ENCODE data around the gene FKTN.
"Not testable (repeated sequence)": the region's sequence is repeated elsewhere in the genome, so short reads cannot be mapped to it uniquely, and the experiment has no call there.

Gene FKTN

GRCh38 chr9:105531530-105531929 lies 26.4 kb upstream of the FKTN start:
- no peak for TF ChIP-seq CTCF (conservative IDR thresholded peaks at IDR 0.05; ENCODE audit: low read depth, low read length)
- DNase-seq (ENCODE audit: low read depth) = no peak
- no peak overlapping the region for H3K4me3 ChIP-seq (ENCODE audit: low read length)

GRCh38 chr9:105535920-105536668 lies 21.8 kb upstream of the FKTN start:
- no peak overlapping the region for H3K4me3 ChIP-seq (ENCODE audit: low read length)
- TF ChIP-seq CTCF (conservative IDR thresholded peaks at IDR 0.05; ENCODE audit: low read depth, low read length) = no peak
- no peak for DNase-seq (ENCODE audit: low read depth)

- no peak for DNase-seq (ENCODE audit: low read depth)
- H3K4me3 ChIP-seq (ENCODE audit: low read length) = no peak overlapping the region
- peak; percentile 22 for TF ChIP-seq CTCF (conservative IDR thresholded peaks at IDR 0.05; ENCODE audit: low read depth, low read length)
Measured at GRCh38 chr9:105539452-105539851, 18.5 kb upstream of the FKTN start.

GRCh38 chr9:105541838-105542237 lies 16.1 kb upstream of the FKTN start:
- TF ChIP-seq CTCF (conservative IDR thresholded peaks at IDR 0.05; ENCODE audit: low read depth, low read length) = no peak
- no peak for DNase-seq (ENCODE audit: low read depth)
- no peak overlapping the region for H3K4me3 ChIP-seq (ENCODE audit: low read length)

DNA sequence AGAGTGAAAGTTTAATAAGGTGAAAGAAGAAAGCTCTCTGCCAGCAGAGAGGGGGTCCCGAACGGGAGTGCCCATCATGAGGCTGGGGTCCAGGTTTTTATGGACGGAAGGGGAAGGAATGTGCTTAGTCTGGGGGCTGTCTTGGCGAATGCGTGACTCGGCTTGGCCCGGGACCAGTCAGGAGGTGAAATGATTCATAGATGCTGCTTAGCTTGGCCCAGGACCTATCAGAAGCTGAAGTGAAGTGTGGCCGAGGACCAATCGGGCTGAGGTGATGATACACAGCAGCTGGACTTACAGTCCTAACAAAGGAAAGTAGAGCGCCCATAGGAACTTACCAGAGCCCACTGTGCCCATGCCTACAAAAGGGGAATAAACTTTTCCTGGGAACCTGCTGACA lies 3.9 kb upstream of the FKTN start:
- DNase-seq (ENCODE audit: low read depth) = no peak
- no peak overlapping the region for H3K4me3 ChIP-seq (ENCODE audit: low read length)
- no peak for TF ChIP-seq CTCF (conservative IDR thresholded peaks at IDR 0.05; ENCODE audit: low read depth, low read length)

- TF ChIP-seq CTCF (conservative IDR thresholded peaks at IDR 0.05; ENCODE audit: low read depth, low read length) = no peak
- no peak overlapping the region for H3K4me3 ChIP-seq (ENCODE audit: low read length)
- DNase-seq (ENCODE audit: low read depth) = no peak
Measured at GRCh38 chr9:105572455-105572854, 14.5 kb downstream of the FKTN start.

DNA sequence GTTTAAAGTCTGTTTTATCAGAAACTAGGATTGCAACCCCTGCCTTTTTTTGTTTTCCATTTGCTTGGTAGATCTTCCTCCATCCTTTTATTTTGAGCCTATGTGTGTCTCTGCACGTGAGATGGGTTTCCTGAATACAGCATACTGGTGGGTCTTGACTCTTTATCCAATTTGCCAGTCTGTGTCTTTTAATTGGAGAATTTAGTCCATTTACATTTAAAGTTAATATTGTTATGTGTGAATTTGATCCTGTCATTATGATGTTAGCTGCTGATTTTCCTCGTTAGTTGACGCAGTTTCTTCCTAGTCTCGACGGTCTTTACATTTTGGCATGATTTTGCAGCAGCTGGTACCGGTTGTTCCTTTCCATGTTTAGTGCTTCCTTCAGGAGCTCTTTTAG lies 22.0 kb downstream of the FKTN start:
- not testable (repeated sequence) for DNase-seq (ENCODE audit: low read depth); H3K4me3 ChIP-seq (ENCODE audit: low read length)

GRCh38 chr9:105581550-105581949 lies 23.6 kb downstream of the FKTN start:
- DNase-seq (ENCODE audit: low read depth); H3K4me3 ChIP-seq (ENCODE audit: low read length): not testable (repeated sequence)
